ENCODE results near the gene SERPINB2. TPM values are rescaled to one million over a fixed set of nuclear protein-coding genes. Genes with fewer than 3 reads are reported as not detected.

The SERPINB2 gene, protein sequence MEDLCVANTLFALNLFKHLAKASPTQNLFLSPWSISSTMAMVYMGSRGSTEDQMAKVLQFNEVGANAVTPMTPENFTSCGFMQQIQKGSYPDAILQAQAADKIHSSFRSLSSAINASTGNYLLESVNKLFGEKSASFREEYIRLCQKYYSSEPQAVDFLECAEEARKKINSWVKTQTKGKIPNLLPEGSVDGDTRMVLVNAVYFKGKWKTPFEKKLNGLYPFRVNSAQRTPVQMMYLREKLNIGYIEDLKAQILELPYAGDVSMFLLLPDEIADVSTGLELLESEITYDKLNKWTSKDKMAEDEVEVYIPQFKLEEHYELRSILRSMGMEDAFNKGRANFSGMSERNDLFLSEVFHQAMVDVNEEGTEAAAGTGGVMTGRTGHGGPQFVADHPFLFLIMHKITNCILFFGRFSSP
- total RNA-seq: under 1 TPM in 1 of 2 donors, not detected in 1; 0.29 TPM

GRCh38 chr18:63887424-63887823, at the start of gene SERPINB2:
Gene SERPINB2 (plus strand): TSS chr18:63887705. CDS start chr18:63891445, 3,740 bp downstream.
- Histone ChIP-seq H3K27me3 (no peaks in the 10 kb centered on the region), H3K4me3 (no peak within 1 kb of the TSS), H3K4me1 (no peaks in the 10 kb centered on the region), H3K36me3 (no peaks in the 10 kb centered on the region), H3K9ac (ENCODE audit: low read depth in 2 of 2, low read length in 2 of 2) (no peak within 1 kb of the TSS), H3K9me3 (no peaks in the 10 kb centered on the region), H3K27ac (no peak within 1 kb of the TSS)
- intact Hi-C loops (cut with DNase I): no loop called here
- no peak for DNase-seq
- TF ChIP-seq, protein P1, sequence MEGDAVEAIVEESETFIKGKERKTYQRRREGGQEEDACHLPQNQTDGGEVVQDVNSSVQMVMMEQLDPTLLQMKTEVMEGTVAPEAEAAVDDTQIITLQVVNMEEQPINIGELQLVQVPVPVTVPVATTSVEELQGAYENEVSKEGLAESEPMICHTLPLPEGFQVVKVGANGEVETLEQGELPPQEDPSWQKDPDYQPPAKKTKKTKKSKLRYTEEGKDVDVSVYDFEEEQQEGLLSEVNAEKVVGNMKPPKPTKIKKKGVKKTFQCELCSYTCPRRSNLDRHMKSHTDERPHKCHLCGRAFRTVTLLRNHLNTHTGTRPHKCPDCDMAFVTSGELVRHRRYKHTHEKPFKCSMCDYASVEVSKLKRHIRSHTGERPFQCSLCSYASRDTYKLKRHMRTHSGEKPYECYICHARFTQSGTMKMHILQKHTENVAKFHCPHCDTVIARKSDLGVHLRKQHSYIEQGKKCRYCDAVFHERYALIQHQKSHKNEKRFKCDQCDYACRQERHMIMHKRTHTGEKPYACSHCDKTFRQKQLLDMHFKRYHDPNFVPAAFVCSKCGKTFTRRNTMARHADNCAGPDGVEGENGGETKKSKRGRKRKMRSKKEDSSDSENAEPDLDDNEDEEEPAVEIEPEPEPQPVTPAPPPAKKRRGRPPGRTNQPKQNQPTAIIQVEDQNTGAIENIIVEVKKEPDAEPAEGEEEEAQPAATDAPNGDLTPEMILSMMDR (IDR thresholded peaks at IDR 0.05): no peak

- Histone ChIP-seq H3K4me3 (no peak overlapping the region), H3K4me1 (no peaks in the 10 kb centered on the region), H3K27ac (no peak overlapping the region), H3K36me3 (no peaks in the 10 kb centered on the region), H3K9ac (ENCODE audit: low read depth in 2 of 2, low read length in 2 of 2) (no peak overlapping the region), H3K9me3 (no peaks in the 10 kb centered on the region), H3K27me3 (no peaks in the 10 kb centered on the region)
- intact Hi-C loops (cut with DNase I): no loop called here
- TF ChIP-seq, protein P1 (IDR thresholded peaks at IDR 0.05): no peak
- DNase-seq: no peak
Observed at GRCh38 chr18:63843008-63843407, 44.5 kb upstream of the SERPINB2 start.

- Histone ChIP-seq H3K9me3 (no peaks in the 10 kb centered on the region), H3K9ac (ENCODE audit: low read depth in 2 of 2, low read length in 2 of 2) (no peak overlapping the region), H3K4me1 (no peaks in the 10 kb centered on the region), H3K36me3 (no peaks in the 10 kb centered on the region), H3K27ac (no peak overlapping the region), H3K4me3 (no peak overlapping the region), H3K27me3 (no peaks in the 10 kb centered on the region)
- no peak for DNase-seq
- intact Hi-C loops (cut with DNase I): no loop called here
- TF ChIP-seq, protein P1 (IDR thresholded peaks at IDR 0.05): no peak
Observed at GRCh38 chr18:63844254-63844653, 43.3 kb upstream of the SERPINB2 start.

DNA sequence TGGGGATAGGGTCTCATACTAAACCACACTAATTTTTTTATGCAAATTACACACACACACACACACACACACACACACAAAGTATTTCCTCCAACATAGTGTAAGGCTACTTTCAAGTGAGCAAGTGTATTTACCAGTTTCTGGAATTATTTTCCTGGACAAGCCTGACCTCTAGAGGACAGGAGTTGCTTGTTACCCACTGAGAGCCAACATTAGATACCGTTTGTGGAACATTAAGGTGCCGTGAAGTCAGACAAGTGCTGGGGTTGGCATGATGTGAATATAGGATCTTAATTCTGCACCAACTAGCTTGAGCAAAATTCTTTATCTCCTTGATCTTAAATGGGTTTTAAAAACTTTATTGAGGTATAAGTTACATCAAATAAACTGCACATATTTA, 39.3 kb upstream of the SERPINB2 start:
- H3K27ac ChIP-seq: no peak overlapping the region
- no peaks in the 10 kb centered on the region for H3K9me3 ChIP-seq
- no peaks in the 10 kb centered on the region for H3K27me3 ChIP-seq
- H3K4me1 ChIP-seq: no peaks in the 10 kb centered on the region
- no peaks in the 10 kb centered on the region for H3K36me3 ChIP-seq
- DNase-seq: no peak
- no peak overlapping the region for H3K9ac ChIP-seq (ENCODE audit: low read depth in 2 of 2, low read length in 2 of 2)
- intact Hi-C loops (cut with DNase I): loop anchor here (5.0 kb wide), 1 partner anchor 331 kb away; no protein-coding TSS in a partner anchor
- no peak overlapping the region for H3K4me3 ChIP-seq
- TF ChIP-seq, protein P1 (IDR thresholded peaks at IDR 0.05): peak; percentile 22

GRCh38 chr18:63850020-63850419, 37.5 kb upstream of the SERPINB2 start:
- no peak for DNase-seq
- no peaks in the 10 kb centered on the region for H3K9me3 ChIP-seq
- no peak overlapping the region for H3K9ac ChIP-seq (ENCODE audit: low read depth in 2 of 2, low read length in 2 of 2)
- no peak overlapping the region for H3K27ac ChIP-seq
- H3K36me3 ChIP-seq: no peaks in the 10 kb centered on the region
- H3K27me3 ChIP-seq: no peaks in the 10 kb centered on the region
- H3K4me3 ChIP-seq: no peak overlapping the region
- intact Hi-C loops (cut with DNase I): no loop called here
- no peaks in the 10 kb centered on the region for H3K4me1 ChIP-seq
- TF ChIP-seq, protein P1 (IDR thresholded peaks at IDR 0.05): no peak
